Stimulated activated CD4-positive, alpha-beta T cell treated with anti-CD3 and anti-CD28 coated beads, Interleukin-1b, Interleukin-23, amount 100 ng/mL, for 1 hour (primary cell): ENCODE data around the gene ST6GALNAC4.
"Not testable (repeated sequence)": the region's sequence is repeated elsewhere in the genome, so short reads cannot be mapped to it uniquely, and the experiment has no call there.

Experiments
- DNase-seq, 2 donors: peaks; one replicate each; pipeline ENCODE4 v3.0.0-alpha.2; 2020; ENCODE audit warnings: low read depth in 2 of 2

Gene ST6GALNAC4

GRCh38 chr9:127885508-127886281 is 31.1 kb downstream of the ST6GALNAC4 start:
- DNase-seq, result no peak

DNA sequence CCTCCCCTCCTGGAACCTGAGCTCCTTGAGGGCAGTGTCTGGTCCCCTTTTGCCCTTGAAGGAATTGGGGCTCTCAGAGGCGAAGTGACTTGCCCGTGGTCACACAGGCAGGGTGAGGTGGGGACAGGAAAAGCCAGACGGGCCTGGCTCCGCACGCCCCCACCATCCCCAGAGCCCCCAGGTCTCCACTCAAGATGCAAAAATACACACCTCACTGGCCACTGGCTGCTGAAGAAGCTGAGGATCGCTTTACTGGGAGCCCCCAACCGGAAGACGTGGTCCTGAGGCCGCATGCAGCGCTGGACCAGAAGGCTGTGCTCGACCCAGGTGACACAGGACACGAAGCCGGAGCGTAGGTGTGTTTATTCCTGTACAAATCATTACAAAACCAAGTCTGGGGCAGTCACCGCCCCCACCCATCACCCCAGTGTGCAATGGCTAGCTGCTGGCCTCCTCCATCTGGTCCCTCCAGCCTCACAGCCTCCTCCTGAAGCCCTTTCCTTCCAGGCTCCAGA is 31.8 kb downstream of the ST6GALNAC4 start:
- no peak for DNase-seq

GRCh38 chr9:127884427-127884911 is 32.4 kb downstream of the ST6GALNAC4 start:
- no peak for DNase-seq

DNA sequence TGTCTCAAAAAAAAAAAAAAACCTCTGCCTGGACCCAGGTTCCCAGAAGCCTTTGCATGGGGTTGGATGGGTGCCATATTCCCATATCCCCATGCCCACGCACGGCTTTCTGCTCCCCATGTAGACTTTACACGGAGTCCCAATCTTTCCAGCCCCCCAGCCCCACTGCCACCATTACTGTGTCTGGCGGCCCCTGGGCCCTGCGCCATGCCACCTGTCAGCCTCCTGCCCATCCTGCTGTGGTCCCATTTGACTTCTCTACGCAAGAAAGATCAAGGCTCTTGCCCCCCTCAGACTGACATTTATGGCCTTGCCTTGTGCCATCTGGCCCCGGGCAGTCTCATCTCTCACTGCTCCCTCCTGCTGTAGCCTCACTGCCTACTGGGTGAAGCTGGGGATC is 32.9 kb downstream of the ST6GALNAC4 start:
- no peak for DNase-seq

DNA sequence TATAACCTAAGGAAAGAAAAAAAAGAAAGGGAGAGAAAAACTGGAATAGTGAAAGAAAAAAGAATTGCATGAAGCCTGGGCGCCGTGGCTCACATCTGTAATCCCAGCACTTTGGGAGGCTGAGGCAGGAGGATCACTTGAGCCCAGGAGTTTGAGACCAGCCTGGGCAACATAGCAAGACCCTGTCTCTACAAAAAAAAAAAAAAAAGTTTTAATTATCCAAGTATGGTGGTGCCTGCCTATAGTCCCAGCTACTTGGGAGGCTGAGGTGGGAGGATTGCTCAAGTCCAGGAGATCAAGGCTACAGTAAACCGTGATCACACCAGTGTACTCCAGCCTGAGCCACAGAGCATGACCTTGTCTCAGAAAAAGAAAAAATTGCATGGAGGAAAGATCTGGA is 35.1 kb downstream of the ST6GALNAC4 start:
- DNase-seq, result not testable (repeated sequence)

DNA sequence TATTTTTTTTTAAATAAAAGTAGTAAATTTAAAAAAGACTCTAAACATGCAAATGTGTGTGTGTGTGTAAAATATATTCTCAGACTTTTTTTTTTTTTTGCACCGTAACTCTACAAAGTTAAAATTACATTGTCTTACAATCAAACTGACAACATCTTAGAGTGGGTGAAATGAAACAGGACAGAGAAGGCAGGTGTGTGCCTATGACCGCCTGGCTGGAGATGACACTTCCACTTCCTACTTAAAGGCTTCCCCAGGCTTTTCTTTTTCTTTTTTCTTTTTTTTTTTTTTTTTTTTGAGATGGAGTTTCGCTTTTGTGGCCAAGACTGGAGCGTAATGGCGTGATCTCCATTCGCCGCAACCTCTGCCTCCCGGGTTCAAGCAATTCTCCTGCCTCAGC is 36.7 kb downstream of the ST6GALNAC4 start:
- no peak for DNase-seq

DNA sequence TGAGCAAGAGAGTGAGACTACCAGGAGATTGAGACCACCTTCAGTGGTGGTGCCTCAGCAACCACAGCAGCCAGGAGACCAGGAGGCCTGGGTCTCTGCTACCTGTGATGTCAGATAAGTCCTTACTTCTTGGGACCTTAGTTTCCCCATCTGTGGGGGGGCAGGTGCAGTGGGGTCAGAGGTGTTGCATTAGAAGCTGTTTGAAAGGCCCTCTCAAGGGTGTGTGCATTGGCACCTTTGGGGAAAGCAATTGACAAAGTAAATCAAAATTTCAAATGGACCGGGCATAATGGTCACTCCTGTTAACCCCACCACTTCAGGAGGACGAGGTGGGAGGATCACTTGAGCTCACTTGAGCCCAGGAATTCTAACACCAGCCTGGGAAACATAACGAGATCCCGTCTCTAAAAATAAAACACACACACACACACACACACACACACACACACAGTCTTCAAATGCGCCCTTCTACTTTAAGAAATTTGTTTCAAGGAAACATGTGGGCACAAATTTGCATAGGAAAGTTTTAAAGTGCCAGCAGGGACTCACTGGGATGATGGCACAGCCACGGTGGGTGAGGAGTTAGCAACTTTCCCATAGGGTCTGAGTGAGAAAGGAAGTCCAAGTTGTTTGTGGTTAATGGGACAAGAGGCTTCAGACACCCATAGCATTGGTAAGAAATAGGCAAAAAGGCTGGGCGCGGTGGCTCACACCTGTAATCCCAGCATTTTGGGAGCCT is 38.0 kb downstream of the ST6GALNAC4 start:
- no peak for DNase-seq

- no peak for DNase-seq
These were observed 38.7 kb downstream of the ST6GALNAC4 start for GRCh38 chr9:127878001-127878651.

- DNase-seq, result no peak
These were observed 39.3 kb downstream of the ST6GALNAC4 start, which contains the start of gene AK1 for GRCh38 chr9:127877566-127877998. AK1 (minus strand) TSS chr9:127877675; CDS start chr9:127874617, 3,058 bp downstream.

DNA sequence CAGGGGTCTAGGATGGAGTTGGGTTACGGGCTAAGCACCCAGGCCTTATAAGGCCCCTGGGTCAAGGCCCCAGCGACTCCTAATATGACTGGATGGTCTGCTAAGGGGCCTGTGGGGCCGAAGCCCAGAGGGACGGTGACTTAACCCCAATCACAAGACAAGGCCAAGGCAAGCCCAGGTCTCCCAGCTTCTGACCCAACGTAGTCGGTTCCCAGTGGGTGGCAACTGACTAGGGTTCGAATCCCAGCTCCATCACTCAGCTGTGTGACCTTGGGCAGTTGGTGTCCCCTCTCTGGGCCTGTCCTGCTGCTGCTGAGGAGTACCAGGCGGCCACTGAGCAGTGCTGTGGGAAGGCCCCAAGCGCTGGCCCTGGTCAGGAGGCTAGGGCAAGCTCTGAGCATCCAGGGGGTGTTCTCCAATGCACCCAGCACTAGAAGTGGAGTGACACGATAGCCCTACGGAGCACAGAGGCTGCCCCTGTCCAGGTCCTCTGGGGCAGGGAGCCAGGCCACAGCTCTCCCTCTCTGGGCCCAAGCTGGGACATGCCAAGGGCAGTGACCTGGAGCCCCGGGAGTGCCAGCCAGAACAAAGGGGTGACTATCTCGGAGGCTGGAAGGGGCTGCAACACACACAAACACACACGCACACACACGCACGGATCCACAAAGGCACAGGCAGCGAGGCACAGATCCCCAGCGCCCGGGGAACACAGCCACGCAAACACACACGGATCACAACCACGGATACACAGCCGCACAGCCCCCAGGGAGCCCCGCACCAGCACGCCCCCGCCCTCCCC is 39.9 kb downstream of the ST6GALNAC4 start:
- no peak for DNase-seq

- no peak for DNase-seq
These were observed 40.6 kb downstream of the ST6GALNAC4 start for GRCh38 chr9:127876026-127876763.

DNA sequence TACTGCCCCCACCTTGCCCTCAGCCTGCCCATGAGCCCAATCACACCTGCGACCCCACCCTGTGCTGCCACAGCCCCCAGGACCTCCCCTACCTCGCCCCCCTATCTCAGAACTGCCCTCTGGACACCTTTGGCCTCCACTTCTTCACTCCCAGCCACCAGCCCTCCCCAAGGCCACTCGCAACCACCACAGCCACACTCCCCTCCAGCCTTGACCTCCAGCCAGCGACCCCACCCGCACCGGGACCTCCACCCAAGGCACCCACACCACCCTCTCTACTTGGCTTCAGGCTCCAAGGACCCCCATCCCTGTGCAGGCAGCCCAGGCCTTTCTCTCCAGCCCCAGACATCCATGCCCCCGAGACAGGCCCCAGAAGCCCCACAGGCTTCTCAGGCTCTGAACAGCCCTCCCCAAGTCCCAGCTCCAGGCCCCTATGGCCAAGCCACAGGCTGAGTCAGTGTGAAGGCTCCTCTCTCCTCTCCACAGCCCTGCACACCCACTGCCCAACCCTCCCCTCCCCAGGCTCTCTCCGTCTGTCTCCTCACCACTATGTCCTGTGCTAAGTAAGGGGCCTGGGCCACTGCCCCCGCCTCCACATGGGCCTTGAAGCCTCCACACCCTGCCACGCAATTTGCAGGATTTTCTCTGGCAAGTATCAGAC is 41.4 kb downstream of the ST6GALNAC4 start:
- no peak for DNase-seq

DNA sequence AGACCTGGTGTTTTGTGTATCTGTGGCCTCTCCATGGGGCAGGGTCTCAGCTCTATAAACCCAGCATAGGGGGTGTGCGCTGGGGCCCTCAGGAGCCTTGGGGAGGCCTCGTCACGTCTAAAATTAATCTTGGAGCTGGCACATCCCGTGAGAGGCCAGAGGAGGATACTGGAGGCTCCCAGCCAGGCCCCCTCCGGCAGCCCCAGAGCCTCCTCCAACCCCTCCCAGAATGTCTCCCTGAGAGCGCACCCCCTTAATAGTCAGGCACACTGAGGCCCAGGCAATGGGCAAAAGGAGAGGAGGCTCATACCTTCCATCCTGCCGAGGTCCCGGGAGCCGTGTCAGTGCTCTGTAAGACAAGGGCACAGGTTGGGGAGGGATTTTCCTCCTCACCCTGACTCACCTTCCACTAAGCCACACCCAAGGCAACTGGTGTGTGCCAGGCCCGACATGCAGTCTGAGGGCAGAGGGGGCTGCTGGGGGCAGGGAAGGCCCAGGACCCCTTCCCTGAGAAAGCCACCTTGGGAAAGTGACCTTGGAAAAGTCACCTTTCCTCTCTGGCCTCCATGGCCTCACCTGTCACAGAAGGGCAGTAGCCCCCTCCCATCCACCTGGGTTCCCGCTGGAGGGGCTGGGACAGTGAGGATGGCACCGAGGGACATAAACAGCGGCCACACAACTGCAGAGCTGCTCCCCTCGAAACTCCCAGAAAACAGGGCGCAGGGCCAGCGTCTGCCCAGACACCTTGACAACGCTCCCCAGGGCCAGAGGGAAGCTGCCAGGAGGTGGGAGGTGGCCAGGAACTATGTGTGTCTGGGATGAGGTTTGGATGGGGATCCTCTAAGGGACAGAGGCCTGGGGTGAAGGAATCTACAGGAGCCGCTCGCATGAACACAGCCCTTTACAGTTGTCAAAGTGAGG is 42.3 kb downstream of the ST6GALNAC4 start:
- no peak for DNase-seq

- DNase-seq, result no peak
These were observed 43.0 kb downstream of the ST6GALNAC4 start for GRCh38 chr9:127873886-127874285.

- no peak for DNase-seq
These were observed 43.6 kb downstream of the ST6GALNAC4 start for GRCh38 chr9:127873223-127873691.

- DNase-seq, result no peak
These were observed 44.2 kb downstream of the ST6GALNAC4 start for GRCh38 chr9:127872369-127873222.

DNA sequence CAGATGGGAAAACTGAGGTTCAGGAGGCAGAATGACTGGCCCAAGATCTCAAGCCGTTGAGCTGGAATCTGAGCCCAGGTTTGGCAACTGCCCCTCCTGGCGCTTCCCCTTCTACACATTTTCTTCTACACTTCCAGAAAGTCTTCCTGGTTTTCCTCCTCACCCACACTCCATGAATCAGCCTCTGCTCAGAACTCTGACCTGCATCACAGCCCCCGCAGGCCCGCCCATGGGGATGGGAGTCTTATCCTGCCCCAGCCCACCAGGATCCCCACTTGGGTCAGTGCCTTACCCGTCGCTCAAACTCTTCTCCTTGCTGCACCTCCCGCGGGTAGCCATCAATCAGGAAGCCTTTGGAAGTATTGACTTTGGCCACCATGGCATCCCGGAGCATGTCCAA is 45.3 kb downstream of the ST6GALNAC4 start:
- no peak for DNase-seq

DNA sequence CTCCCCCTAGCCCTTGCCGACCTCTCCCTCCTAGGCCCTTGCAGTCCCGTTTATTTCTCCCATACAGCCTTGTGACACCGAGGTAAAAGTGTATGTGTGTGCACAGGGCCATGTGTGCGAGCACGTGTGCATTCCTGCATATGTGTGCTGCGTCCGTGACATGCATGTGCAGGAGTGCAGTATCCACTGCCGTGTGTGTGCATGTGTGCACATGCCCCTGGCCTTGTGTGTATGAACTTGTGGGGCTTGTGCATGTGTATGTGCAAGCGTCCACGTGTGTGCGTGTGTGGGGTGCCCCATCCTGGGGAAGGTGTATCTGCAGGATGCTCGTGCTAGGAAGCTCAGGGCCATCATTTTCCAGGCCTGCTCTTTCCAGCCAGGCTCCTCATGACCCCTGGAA is 46.0 kb downstream of the ST6GALNAC4 start:
- DNase-seq, result no peak
